Stimulated activated CD4-positive, alpha-beta T cell treated with anti-CD3 and anti-CD28 coated beads, Interleukin-2, amount 100 ng/mL, for 24 hours (primary cell): Measurements from ENCODE around the gene SRRM3.
A peak's percentile ranks its signal among the peaks of the same experiment; 100 is the strongest.
"Not testable (repeated sequence)": the region's sequence is repeated elsewhere in the genome, so short reads cannot be mapped to it uniquely, and the experiment has no call there.

ENCODE experiments used
- DNase-seq, 2 donors: peaks; one replicate each; pipeline ENCODE4 v3.0.0-alpha.2; 2020

SRRM3 gene

DNA sequence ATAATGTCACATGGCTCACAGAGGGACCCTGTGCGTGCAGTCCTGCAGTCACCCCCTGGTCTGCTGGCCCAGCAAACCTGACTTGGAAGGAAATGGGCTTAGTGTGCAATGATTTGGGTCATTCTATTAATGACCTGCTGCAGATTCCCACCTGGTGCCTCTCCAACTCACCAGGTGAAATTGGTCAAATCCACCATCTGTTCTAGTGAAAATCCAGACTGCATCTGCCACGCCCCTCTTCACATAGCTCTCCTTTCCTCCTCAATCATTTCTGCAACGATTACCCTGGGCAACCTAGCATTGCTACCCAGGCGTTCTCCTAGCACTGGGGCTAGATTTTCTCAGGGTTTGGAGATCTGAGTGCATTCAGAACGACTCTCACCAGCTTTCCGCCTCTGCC is 29.4 kb downstream of the SRRM3 start:
- no peak for DNase-seq

DNA sequence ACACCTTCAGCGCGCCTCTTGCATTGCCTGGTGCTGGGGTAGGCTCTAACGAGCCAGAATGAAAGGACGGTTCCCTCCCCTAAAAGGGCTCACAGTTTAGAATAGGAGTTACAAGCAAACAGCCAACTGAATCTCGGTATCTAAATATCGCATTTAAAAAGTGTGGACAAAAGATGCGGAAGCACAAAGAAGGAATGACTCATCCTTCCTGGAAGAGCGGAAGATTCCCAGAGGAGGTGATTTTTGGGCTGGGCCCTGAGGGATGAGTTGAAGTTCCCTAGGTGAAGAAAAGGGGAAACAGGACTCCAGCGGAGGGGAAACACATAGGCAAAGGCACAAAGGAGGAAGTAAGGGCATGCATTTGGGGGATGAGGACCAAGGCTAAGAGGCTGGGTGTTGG is 29.9 kb downstream of the SRRM3 start:
- DNase-seq, result no peak

DNA sequence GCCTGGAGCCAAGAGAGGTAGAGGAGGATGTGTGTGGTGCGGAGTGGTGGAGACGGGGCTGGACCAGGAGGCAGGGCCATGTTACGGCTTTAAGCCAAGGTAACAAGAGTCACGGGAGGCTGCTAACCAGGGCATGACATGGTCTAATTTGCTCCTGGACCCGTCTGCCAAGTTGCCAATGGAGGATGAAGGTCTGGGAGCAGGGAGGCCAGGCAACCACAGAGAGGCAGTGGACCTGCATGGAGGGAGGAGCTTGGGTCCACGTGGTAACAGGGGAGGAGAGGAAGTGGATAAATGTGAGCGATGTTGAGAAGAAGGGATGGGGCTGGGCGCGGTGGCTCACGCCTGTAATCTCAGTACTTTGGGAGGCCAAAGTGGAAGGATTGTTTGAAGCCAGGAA is 31.0 kb downstream of the SRRM3 start:
- no peak for DNase-seq

DNA sequence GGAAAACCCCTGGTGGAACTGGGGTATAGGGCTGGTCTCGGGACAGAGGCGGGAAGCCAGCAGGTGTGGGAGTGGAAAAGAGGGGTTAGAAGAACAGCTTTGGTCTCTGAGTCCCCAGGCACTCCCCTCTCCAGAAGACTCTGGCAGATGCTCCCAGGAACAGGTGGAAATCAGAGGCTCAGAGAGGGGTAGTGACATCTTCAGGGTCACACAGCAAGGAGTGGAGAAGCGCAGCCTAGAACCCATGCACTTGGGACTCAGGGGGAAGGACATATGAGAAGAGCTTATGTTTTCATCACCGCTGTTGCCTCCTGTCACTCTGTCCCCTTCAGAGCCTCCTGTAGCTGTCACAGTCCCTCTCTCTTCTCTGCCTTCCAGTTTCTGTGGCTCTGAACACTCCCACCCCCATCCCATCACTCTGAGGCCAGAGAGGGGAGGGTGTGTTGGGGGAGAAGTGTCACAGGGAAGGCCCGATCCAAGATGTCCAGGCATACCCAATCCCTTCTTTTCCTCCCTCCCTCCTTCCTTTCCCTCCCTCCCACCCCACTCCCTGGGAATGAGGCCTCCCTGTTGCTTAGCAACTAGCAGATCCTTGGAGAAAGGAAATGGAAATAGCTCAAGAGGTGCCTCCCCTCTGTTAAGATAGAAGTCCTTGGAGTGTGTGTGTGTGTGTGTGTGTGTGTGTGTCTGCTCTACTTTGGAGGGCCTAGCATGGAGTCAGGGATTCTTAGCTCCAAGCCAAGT is 32.0 kb downstream of the SRRM3 start:
- no peak for DNase-seq

DNA sequence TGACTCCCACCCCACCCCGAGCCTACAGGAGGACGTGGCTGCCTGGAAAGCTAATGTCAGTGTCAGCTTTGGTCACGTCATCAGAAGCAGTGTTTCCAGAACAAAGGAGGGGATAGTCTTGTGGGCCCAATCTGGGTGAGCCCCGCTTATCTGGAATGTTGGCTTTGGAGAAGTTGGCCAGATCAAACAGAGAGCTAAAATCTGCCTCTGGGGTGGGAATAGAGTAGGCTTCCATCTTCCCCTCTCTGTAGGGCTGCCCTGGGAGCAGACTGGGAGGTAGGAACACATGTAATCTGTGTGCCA is 32.5 kb downstream of the SRRM3 start:
- DNase-seq, result no peak

DNA sequence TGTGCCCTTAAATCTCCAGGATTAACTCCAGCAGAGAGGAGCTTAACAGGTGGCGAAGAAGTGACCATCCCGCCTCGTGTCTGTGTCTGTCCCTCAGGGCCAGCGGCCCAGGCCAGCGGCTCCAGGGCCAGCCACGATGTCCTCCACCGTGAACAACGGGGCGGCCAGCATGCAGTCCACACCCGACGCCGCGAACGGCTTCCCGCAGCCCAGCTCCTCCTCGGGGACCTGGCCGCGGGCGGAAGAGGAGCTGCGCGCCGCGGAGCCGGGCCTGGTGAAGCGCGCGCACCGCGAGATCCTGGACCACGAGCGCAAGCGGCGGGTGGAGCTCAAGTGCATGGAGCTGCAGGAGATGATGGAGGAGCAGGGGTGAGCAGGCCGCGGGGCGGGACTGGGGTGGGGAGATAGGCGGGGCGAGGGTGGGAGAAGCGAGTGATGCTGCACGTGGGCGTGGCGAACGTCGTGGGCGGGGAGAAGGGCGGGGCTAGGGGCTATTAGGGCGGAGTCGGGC is 33.3 kb downstream of the SRRM3 start:
- DNase-seq, result peak; percentile 82 to 90

DNA sequence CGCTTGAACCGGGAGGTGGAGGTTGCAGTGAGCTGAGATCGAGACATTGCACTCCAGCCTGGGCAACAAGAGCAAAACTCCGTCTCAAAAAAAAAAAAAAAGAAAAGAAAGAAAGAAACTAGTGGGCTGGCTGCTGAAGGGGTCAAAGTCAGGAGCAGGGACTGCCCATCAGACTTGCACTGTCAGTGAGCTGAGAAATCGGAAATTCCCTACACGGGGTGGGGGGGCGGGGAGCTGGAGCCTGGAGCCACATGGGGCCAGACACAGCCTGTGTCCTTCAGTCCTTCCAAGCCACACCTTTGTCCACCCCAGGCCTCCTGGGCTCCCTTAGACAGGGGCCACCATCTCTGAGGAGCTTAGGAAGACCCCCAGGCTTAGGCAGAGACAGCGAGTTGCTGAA is 34.5 kb downstream of the SRRM3 start:
- DNase-seq, result no peak

DNA sequence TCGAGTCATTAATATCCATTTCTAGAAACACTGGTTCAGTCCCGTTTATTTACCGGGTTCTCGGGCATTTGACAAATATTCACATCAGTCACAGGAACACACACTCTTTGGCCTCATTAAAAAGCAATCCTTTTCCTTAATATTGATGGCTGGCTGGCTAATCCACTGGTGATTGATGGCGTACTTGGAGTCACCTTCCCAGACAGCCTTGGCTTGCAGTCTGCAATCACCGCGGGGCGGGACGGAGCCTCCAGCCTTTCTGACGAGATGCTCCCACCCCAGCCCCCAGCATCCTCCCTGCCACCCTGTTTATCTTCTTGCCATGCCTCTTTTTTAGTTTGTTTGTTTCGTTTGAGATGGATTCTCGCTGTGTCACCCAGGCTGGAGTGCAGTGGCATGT is 36.6 kb downstream of the SRRM3 start:
- DNase-seq, result no peak

DNA sequence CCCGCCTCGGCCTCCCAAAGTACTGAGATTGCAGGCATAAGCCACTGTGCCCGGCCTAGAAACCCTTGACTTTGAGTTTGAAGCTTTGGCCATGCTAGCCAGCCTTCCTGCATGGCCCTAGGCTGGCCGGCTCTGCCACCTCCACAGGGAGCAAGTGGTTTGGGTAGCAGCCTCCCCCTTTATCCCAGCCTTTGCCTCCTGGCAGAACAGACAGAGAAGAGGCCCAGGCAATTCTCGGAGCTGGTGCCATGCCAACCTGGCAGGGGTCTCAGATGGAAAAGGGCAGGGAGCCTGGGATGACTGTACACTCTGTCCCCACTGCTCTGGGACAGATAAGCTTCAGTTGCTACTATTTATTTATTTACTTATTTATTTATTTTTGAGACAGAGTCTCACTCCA is 39.4 kb downstream of the SRRM3 start:
- DNase-seq, result no peak

DNA sequence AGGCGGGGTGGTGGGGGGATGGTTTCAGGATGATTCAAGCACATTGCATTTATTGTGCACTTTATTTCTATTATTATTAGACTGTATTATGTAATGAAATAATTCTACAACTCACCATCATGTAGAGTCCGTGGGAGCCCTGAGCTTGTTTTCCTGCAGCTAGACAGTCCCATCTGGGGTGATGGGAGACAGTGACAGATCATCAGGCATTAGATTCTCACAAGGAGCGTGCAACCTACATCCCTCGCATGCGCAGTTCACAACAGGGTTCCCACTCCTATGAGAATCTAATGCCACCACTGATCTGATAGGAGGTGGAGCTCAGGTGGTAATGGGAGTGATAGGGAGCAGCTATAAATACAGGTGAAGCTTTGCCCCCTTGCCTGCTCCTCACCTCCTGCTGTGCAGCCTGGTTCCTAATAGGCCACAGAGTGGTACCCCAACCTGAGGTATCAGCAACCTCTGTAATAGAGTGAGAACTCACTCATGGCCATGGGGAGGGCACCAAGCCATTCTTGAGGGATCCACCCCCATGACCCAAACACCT is 40.9 kb downstream of the SRRM3 start:
- not testable (repeated sequence) for DNase-seq

DNA sequence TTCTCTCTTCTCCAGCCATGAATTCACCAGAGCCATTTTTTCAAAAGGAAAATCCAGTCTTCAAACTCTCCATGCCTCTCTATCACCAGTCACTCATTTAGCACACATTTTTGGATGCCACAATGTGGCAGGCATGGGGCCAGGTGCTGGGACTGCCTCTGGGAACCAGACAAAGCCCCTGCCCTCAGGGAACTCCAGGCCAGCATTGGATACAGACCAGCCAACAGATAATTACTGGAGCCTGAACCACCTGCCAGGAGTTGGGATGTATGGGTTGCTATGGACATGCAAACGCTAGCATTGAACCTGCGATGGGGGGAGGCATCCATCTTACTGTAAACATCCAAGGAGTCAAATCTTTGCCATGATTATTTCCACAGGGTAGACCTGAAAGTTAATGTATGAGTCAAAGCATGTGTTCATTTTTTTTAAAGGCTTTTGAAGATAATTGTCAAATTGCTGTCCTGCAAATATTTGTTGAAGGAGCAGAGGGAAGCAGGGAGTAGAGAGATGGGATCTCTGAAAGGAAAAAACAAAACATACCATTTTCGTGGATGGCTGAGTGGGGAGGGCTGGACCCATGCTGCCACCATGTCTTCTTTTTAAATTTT is 43.2 kb downstream of the SRRM3 start:
- no peak for DNase-seq

DNA sequence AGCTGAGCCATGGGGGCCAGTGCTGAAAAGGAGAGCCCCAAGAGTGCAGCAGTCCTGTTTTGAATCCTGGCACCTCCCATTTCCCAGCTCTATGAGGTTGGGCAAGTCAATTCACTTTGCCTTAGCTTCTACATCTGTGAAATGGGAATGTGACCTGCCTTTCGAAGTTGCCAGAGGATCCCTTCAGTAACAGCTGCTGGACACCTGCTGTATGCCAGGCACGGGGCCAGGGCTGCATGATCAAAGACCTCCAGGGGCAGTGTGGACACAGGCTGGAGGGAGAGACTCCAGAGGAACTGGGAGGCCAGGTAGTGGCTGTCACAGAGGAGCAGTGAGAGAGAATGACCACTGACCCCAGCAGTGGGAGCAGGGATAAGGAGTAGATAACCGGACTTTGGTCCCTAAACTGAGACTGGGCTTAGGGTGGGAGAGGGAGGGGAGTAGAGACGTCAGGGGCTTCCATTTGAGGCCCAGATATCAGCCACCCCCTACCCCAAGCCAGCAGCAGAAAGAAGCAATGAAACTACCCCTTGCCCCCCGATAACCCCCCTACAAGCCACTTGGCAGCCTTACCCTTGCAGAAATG is 45.2 kb downstream of the SRRM3 start:
- DNase-seq, result no peak

DNA sequence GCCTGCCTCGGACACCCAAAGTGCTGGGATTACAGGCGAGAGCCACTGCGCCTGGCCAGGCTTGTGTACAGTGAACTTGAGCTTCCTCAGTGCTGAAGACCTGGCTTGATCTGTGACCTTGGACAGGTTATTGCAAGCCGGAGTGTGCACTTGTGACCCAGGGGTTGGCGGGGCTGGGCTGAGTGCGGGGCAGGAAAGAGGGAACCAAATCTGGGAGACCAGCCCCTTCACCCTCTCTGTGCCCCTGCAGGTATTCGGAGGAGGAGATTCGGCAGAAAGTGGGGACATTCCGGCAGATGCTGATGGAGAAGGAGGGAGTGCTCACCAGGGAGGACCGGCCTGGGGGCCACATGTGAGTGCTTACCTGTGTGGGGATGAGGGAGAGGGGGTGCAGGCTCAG is 46.2 kb downstream of the SRRM3 start:
- no peak for DNase-seq

DNA sequence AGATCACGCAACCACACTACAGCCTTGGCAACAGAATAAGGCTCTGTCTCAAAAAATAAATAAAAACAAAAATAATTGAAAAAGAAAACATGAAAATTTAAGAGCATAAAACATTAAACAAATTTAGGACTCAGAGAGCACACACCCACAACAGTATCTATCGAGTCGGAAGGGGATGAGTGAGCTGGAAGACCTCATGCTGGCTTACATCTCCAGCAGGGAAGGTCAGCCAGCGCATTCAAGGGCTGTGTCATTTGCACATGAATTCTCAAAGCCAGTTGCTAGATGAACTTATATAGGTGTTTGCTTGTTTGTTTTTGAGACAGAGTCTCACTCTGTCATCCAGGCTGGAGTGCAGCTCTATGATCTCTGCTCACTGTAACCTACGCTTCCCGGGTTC is 50.3 kb downstream of the SRRM3 start:
- DNase-seq, result no peak

DNA sequence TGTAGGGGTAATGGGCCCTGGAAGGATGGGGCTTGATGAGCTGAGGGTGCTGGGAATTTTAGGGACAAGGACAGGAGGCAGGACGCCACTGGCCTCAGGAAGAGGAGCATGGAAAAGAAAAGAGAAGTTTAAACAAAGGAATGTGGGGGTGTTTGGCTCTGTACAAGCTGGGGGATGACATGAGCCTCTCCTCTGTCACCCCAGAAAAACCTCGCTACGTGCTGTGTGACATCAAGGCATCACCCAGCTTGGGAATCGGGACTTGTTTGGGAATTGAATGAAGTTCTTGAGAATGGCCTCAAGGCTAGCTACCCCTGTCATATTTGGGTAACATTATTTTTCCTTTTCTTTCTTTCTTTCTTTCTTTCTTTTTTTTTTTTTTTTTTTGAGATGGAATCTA is 53.1 kb downstream of the SRRM3 start:
- no peak for DNase-seq

DNA sequence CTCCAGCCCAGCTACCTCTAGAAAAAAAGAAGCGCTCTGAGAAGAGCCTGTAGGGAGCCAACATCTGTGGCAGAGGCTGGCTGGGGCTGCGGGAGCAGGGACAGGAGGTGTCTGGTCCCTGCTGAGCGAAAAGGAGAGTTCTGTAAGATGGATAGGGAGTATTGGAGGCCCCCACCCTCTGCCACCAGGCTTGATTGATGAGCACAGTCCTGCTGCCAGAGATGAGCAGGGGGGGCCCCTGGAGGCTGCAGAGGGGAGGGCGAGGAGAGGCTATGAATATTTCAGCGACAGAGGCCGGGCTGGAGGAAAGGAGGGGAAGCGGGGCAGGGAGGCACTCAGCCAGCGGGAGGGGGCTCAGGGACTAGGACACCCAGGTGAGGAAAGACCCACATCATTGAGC is 56.3 kb downstream of the SRRM3 start:
- no peak for DNase-seq

DNA sequence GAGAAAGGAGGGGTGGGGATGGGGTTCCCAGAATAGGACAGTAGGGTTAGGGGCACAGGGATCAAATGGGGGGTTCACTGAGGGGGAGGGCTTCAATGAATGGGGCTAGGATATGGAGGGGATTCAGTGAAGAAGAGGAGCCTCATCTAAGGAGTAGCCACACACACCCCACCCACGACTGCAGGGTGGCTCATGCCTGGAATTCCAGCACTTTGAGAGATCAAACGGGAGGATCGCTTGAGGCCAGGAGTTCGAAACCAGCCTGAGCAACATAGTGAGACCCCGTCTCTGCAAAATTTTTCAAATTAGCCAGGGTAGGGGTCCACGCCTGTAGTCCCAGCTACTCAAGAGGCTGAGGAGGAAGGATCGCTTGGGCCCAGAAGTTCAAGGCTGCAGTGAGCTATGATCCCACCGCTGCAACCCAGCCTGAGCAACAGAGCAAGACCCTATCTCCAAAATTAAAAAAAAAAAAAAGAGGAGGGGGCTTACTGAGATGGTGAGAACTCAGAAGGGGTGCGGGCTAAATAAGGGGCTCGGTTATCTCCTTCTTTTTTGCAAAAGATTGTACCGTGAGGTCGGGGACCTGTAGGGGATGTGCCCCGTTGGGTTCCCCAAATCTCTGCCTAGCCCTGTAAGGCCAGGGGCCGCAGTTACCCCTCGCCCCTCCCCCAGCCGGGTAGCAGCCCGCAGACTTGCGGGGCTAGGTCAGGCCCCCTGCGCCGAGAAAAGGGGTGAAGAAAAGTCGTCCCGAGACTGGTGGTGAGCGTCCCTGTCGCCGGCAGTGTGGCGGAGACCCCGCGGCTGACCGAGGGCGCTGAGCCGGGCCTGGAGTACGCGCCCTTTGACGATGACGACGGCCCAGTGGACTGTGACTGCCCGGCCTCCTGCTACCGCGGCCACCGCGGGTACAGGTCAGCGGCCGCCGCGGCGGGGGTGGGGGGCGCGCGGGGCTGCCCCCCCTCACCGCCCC is 57.7 kb downstream of the SRRM3 start:
- no peak for DNase-seq

DNA sequence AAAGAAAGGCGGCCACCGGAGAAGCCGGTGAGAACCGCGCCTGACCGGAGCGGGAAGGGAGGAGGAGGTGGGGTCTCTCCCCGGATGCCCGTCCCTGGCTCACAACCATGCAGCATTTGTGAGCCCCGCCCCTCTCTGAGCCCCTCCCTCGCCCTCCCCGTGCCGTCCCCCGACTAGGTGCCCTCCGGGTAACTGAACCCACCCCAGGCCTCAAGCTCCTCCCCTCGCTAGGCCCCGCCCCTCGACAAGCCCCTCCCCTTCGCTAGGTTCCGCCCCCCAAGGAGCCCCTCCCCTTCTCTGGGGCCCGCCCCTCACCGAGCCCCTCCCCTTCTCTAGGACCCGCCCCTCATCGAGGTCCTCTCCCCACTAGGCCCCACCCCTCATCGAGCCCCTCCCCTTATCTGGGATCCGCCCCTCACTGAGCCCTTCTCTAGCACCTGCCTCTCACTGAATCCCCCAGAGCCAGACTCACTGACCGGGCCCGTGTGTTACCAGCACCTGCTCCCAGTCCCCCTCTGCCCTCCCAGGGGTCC is 58.5 kb downstream of the SRRM3 start:
- DNase-seq, result peak; percentile 50 to 53

DNA sequence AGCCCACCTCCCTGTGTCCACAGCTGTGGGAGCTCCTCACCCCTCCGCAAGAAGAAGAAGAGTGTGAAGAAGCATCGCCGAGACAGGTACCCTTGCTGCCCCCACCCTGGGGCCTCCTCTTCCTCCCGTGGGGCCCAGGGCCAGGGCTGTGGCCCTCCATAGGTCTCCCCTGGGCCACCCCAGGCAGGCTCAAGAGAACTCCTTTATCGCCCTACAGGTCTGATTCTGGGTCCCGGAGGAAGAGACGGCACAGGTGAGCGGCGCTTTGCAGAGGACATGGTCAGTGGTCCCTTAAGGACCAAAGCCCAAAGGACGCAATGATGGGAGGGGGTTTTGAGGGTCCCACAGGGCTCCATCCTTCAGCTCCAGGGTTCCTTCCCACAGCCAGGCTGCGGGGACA is 59.6 kb downstream of the SRRM3 start:
- DNase-seq, result no peak

DNA sequence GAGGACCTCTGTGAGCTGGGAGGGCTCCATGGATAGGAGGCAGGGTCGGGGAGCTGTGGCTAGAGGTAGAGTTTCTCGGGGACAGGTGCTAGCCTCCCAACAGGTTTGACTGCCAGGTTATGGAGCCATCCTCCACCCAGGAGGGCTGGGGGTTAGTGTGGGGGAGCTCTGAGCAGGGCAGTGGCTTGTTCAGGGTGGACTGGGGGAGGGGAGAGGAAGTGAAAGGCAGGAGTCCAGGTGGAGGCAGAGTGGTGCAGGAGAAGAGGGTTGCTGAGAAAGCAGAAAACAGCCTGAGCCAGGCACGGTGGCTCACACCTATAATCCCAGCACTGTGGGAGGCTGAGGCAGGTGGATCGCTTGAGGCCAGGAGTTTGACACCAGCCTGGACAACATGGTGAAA is 60.2 kb downstream of the SRRM3 start:
- no peak for DNase-seq

DNA sequence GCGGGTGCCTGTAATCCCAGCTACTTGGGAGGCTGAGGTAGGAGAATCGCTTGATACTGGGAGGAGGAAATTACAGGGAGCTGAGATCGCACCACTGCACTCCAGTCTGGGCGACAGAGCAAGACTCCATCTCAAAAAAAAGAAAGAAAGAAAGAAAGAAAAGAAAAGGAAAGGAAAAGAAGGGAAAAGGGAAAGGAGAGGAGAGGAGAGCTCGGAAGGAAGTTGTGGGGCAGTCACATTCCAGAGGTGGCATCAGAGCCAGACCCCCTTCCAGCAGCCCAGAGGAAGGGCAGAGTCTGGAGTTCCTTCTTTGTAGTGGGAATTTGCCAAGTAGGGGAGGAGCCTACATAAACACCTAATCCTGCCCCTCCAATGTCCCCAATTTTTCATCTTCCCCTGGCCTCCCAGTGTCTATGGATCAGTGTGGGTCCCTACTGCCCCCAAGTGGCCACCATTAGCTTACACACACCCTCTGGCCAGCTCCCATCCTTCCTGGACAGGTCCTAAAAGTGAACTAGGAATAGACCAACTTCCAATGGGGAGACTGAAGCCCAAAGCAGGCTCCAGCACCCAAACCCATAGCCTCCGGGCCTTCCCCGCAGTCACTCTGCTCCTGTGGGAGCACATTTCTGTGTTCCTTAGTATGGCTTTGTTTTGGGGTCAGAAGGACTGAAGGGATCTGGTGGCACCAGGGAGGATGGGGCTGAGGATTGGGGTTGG is 61.1 kb downstream of the SRRM3 start:
- DNase-seq, result peak; percentile 45 to 56

DNA sequence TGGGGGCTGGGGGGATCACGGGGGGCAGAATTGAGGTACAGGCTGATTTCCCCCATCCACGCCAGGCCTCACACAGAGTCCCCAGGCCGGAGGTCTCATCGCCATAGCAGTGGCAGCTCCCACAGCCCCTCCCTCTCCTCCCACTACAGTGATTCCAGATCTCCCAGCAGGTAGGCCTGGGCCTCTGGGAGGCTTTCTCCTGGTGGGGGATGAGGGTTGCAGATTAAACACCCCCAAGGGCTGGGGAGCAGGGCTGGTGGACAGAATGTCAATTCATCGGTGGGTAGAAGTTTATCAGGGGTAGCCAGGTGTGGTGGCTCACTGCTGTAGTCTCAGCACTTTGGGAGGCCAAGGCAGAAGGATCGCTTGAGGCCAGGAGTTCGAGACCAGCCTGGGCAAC is 63.6 kb downstream of the SRRM3 start:
- DNase-seq, result no peak
